GM12801 (cell line): Measurements from ENCODE around the gene ADGRB3.

Source experiments
- CTCF ChIP-seq: IDR thresholded peaks from one replicate; pipeline ENCODE4 v1.5.1; 2011; ENCODE audit warnings: control low read depth; ENCODE audit not compliant: insufficient read length; ENCODE audit errors: extremely low read depth

Gene ADGRB3

GRCh38 chr6:69026715-69027114 is 391.6 kb downstream of the ADGRB3 start:
- no peak for TF ChIP-seq CTCF

GRCh38 chr6:69027861-69028260 is 392.8 kb downstream of the ADGRB3 start:
- TF ChIP-seq CTCF, result no peak

- no peak for TF ChIP-seq CTCF
Measured at GRCh38 chr6:69038841-69039240, 403.8 kb downstream of the ADGRB3 start.

- TF ChIP-seq CTCF, result no peak
Measured at GRCh38 chr6:69042297-69042696, 407.2 kb downstream of the ADGRB3 start.

GRCh38 chr6:69044534-69044933 is 409.5 kb downstream of the ADGRB3 start:
- no peak for TF ChIP-seq CTCF

GRCh38 chr6:69059413-69059812 is 424.3 kb downstream of the ADGRB3 start:
- no peak for TF ChIP-seq CTCF

- TF ChIP-seq CTCF, result no peak
Measured at GRCh38 chr6:69061066-69061465, 426.0 kb downstream of the ADGRB3 start.

- TF ChIP-seq CTCF, result no peak
Measured at GRCh38 chr6:69063401-69063800, 428.3 kb downstream of the ADGRB3 start.
